GM12874 (cell line): ENCODE data around the gene HTR1B.

ENCODE experiments used
- TF ChIP-seq, protein P1 (sequence below): IDR thresholded peaks from 2 replicates; pipeline ENCODE4 v1.5.1; 2011; ENCODE audit warnings: low read depth, mild to moderate bottlenecking, control low read depth, low read length, moderate library complexity; ENCODE audit not compliant: insufficient read depth

HTR1B gene

DNA sequence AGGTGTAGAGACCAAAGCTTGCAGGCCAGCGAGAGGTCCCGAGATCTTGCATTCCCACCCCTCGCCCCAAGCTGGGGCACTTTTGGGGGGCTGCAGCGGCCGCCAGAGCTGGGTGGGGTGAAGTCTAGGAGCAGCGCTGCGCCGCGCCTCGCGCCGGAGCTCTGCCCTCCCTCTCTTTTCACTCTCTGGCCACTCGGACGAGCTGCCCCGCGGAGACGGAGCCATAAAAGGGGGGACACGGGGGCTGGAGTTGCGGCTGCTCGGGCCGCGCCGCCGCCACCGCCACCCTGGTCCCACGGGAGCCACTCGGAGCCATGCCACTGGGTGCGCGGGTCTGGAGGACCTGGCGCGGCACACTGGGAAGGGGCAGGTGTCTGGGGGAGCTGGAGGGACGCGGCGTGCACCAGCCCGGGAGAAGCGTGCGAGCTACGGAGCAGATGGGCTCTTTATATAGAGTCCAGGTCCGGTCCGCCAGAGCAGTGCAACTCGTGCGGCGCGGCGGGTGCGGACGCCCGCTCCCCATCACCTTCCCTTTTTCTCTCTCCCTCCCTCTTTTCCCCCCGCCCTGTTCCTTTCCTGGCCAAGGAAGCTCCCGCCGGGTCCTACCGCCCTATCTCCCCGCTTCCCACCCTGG lies 687 bp upstream of the HTR1B start:
- TF ChIP-seq, protein P1, sequence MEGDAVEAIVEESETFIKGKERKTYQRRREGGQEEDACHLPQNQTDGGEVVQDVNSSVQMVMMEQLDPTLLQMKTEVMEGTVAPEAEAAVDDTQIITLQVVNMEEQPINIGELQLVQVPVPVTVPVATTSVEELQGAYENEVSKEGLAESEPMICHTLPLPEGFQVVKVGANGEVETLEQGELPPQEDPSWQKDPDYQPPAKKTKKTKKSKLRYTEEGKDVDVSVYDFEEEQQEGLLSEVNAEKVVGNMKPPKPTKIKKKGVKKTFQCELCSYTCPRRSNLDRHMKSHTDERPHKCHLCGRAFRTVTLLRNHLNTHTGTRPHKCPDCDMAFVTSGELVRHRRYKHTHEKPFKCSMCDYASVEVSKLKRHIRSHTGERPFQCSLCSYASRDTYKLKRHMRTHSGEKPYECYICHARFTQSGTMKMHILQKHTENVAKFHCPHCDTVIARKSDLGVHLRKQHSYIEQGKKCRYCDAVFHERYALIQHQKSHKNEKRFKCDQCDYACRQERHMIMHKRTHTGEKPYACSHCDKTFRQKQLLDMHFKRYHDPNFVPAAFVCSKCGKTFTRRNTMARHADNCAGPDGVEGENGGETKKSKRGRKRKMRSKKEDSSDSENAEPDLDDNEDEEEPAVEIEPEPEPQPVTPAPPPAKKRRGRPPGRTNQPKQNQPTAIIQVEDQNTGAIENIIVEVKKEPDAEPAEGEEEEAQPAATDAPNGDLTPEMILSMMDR, result no peak

DNA sequence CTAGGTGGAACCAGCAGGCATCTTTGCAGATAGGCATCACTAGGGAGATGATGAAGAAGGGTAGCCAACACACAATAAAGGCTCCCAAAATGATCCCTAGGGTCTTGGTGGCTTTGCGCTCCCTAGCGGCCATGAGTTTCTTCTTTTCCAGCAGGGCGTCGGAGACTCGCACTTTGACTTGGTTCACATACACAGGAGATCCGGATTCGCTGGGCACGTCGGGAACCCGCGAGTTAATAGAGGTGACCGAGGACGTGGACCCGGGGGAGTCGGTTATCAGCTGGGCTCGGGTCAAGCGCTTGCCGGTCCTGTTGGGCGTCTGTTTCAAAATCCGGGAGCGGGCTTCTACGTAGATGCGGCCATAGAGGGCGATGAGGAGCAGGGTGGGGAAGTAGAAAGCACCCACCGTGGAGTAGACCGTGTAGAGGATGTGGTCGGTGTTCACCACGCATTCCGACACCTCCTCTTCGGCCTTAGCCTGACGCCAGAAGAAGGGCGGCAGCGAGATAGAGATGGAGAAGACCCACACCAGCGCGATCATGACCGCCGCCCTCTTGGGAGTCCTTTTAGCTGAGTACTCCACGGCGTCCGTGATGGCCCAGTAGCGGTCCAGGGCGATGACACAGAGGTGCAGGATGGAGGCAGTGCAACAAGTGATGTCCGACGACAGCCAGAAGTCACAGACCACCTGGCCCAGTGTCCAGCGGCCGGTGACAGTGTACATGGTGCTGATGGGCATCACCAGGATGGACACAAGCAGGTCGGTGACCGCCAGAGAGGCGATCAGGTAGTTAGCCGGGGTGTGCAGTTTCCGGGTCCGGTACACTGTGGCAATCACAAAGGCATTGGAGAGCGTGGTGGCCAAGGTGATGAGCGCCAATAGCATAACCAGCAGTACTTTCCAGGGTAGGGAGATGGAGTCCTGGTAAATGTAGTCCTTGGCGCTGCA lies 658 bp downstream of the HTR1B start:
- TF ChIP-seq, protein P1, result no peak

DNA sequence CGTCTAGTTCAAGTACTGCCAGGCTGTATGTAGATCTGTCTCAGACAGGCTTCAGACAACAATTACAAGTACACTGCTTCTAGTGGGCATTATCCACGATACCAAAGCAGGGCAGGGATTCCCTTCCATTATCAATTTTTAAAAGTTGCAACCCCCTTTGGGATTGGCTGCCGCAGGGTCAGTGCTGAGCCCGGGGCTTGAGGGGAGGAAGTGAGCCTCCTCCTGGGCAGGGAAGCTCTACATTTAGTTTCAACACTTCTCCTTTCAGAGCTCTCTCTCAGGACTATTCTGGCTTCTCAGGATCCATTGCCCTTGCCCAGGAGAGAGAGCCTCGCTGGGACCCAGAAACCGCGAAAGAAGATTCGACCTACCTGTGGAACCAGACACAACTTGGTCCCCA lies 1.5 kb downstream of the HTR1B start:
- TF ChIP-seq, protein P1, result no peak

DNA sequence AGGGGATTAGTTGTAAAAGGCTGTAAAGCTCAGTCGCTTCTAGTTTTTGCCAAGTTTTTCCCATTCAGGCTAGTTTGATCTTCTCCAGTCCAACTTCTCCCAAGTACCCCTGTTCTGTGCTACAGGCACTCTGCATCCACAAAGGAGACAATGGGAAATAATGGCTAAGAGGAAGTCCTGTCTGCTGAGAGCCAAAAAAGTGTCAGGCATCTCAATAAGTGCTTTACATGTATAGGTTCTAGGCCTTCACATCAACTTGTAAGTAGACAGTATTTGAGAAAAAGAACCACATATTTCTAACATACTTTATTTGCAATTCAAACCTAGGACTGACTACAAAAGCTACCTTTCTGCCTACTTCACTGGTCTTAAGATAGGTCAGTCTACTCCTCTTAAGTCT lies 4.9 kb downstream of the HTR1B start:
- TF ChIP-seq, protein P1, result no peak

DNA sequence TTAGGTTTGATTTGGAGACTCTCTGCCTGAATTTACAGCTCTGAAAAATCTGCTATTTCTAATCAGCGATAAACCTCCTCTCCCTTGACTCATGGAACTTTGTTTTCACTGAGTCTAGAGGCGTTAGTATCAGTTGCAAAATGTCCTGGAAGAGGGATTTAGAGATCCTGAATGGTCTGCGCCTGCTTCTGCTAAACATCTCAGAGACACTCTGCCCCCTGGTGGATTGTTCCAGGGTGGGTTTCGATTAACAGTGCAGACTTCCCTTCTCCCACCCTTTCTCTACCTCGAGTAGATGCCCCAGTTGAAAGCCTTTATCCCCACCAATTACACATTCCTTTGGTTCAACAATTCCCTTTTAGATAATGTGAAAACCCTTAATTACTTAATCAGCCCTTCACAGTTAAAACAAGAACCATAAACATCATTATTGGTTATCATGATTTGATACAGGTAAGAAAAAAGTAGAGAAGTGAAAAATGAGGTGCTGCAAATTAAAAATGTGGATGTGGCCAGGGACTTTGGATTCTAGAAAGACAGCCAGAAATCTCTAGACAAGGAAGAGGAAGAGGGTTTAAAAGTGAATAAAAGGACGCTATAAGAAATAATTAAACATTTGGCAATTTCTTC lies 5.5 kb downstream of the HTR1B start:
- TF ChIP-seq, protein P1, result peak; percentile 69

DNA sequence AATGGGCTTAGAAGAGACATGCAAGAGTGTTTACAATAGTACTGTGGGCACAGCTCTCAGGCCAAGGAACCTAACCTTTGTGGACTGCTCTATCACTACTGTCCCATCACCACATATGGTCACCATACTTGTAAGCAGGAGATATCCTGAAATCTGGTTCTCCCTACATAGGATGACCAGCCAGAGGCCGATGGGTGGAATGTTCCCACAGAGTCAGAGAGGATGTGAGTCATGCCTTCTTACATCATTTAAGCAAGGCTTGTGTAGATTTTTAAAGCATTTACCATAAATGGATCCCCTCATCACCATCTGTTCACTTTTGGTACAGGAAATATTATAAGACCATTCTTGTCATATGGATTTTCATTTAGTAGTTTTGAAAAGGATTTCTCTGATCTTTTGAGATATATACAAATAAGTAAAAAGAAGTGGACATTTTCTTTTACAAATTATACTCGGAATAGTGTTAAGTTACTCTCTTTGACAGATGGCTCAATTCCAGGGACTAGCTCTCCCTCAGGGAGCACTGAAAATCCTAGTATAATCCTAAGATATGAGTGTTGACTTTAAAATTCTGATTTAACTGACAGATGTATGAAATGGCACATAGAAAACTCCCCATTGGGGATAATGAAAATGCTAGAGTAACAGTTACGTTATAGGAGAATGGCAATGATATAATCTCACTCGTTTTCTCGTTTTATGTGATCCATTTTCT lies 6.6 kb downstream of the HTR1B start:
- TF ChIP-seq, protein P1, result no peak
